Coronary artery (tissue), 2 donors: ENCODE data around the gene FBXL5.

Experiments used
- DNase-seq: peaks from one replicate; pipeline ENCODE4 v3.0.0-alpha.2; 2017; ENCODE audit warnings: low spot score
- H3K27ac ChIP-seq, 2 donors: fragments of 200-600 bp; sonication (generic); one replicate each; pipeline ENCODE4 v1.5.1; 2016 to 2019
- H3K4me3 ChIP-seq: fragments of 200-600 bp; sonication (generic); 2 replicates; pipeline ENCODE4 v1.5.1; 2016; ENCODE audit warnings: mild to moderate bottlenecking, moderate library complexity
- TF ChIP-seq, protein P1 (sequence below): fragments of 200-600 bp; sonication (generic); IDR thresholded peaks from one replicate; pipeline ENCODE4 v1.5.1; 2019; ENCODE audit warnings: antibody characterized with exemption

Gene FBXL5

DNA sequence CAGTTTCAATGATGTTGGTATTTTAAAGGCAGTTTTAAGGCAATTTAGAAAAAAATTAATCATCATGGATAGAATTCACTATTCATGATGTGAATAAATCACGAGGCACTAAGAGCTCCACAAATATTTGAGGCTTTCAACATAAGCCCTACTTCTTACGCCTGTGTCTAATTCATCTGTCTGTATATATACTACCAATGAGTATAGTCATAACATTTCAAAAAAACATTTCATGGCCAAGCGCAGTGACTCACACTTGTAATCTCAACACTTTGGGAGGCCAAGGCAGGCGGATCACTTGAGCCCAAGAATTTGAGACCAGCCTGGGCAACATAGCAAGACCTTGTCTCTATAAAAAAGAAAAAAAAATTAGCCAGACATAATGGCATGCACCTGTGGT, 56.5 kb downstream of the FBXL5 start:
- TF ChIP-seq, protein P1, sequence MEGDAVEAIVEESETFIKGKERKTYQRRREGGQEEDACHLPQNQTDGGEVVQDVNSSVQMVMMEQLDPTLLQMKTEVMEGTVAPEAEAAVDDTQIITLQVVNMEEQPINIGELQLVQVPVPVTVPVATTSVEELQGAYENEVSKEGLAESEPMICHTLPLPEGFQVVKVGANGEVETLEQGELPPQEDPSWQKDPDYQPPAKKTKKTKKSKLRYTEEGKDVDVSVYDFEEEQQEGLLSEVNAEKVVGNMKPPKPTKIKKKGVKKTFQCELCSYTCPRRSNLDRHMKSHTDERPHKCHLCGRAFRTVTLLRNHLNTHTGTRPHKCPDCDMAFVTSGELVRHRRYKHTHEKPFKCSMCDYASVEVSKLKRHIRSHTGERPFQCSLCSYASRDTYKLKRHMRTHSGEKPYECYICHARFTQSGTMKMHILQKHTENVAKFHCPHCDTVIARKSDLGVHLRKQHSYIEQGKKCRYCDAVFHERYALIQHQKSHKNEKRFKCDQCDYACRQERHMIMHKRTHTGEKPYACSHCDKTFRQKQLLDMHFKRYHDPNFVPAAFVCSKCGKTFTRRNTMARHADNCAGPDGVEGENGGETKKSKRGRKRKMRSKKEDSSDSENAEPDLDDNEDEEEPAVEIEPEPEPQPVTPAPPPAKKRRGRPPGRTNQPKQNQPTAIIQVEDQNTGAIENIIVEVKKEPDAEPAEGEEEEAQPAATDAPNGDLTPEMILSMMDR: no peak
- Histone ChIP-seq H3K4me3 (no peak overlapping the region), H3K27ac (no peak overlapping the region)
- no peak for DNase-seq

DNA sequence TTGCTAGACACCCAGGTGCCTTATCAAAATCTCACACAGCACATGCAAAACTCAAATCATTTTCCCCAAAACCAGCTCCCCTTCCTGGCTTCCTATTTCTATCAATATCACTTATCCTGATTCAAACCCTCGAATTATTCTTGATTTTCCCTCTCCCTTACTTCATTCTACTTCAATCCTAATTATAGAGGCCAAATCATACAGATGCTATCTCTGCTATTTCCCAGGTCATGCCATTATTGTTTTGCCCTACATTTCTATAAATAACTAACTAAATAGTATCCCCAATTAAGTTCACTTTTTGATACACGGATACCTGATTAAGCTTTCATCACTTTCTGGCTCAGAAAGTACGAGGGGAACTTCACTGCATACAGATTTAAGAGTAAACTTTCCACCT, 62.4 kb downstream of the FBXL5 start:
- Histone ChIP-seq H3K27ac (no peak overlapping the region), H3K4me3 (no peak overlapping the region)
- TF ChIP-seq, protein P1: no peak
- DNase-seq: no peak

DNA sequence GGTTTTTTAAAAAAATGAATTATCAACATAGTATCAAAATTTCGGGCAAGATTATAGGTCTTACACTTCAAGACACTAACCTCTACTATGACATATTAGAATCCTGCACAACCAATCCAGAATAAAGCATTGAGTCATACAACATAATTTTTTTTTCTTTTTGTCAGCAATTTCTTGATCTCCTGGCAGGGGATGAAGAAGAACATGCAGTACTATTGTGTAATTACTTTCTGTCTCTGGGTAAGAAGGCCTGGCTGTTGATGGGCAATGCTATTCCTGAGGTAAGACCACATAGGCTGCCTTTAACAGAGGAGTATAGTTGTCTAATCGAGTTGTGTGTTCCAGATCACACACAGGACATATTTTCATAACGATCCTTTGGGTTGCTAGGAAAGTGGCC, 67.5 kb downstream of the FBXL5 start:
- TF ChIP-seq, protein P1: no peak
- Histone ChIP-seq H3K4me3 (no peak overlapping the region), H3K27ac (peak overlapping the region in 1 of 2 donors; percentile 49)
- no peak for DNase-seq

DNA sequence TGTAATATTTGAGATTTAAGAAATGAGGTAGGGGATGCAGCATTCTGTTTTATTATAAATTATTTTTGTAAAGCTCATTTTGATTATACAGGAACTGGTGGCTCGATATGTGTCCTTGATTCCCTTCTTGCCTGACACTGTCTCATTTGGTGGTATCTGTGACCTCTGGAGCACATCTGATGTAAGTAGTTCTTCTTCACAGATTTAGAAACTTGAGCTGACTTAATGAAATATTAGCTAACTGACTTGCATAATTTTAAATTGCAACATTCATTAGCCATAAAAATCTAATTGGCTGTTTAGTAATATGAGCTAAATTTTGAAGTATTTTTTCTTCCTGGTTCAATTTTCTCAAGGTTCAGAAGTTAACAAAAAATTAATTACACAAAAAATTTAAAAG, 69.1 kb downstream of the FBXL5 start:
- H3K4me3 ChIP-seq: no peak overlapping the region
- H3K27ac ChIP-seq: no peak overlapping the region
- TF ChIP-seq, protein P1: no peak
- no peak for DNase-seq

DNA sequence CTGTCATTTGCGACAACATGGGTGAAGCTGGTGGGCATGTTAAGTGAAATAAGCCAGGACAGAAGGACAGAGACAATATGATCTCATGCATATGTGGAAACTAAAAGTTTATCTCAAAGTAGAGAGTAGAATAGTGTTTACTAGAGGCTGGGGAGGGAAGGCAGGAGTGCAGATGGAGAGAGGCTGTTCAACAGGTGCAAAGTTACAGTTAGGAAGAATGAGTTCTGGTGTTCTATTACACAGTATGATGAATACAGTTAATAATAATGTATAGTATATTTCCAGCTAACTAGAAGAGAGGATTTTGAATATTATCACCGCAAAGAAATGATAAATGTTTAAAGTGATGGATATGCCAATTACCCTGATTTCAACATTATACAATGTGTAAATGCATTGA, 69.8 kb downstream of the FBXL5 start:
- DNase-seq: no peak
- TF ChIP-seq, protein P1: no peak
- H3K4me3 ChIP-seq: no peak overlapping the region
- H3K27ac ChIP-seq: no peak overlapping the region

DNA sequence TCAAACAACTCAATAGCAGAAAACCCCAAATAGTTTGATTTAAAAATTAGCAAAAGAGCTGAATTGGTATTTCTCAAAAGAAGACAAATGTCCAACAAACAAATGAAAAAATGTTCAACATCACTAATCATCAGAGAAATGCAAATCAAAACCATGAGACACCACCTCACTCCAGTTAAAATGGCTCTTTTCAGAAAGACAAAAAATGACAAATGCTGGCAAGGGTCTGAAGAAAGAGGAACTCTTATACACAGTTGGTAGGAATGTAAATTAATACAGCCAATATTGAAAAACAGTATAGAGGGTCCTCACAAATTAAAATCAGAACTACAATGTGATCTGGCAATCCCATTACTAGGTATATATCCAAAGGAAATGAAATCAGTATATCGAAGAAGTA, 70.4 kb downstream of the FBXL5 start:
- H3K27ac ChIP-seq: no peak overlapping the region
- DNase-seq: no peak
- no peak overlapping the region for H3K4me3 ChIP-seq
- TF ChIP-seq, protein P1: no peak

DNA sequence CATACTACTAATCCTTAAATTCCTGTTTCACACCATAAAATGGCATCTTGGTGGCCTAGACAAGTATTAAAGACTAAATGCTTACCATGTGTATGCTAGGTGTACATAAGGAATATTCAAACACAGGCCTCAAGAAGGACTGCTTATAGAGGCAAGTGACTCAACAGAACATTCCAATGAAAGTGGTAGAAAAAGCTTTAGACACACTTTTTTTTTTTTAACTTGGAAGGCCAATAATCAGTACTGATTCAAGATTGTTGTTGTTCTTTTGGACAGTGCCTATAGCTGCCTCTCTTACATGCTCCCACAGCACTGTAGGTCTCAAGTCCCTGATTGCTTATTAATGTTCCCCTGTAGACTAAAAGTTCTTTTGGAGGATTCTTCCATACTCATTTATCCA, 77.6 kb downstream of the FBXL5 start:
- no peak overlapping the region for H3K27ac ChIP-seq
- TF ChIP-seq, protein P1: no peak
- no peak overlapping the region for H3K4me3 ChIP-seq
- DNase-seq: no peak
